Neutrophil (primary cell): ENCODE data around the gene OSBPL6.

Experiments used
- H3K27ac ChIP-seq: fragments of 200-600 bp; sonication (generic); 2 replicates; pipeline ENCODE4 v1.5.1; 2016; ENCODE audit warnings: mild to moderate bottlenecking, moderate library complexity
- H3K27me3 ChIP-seq: fragments of 200-600 bp; sonication (generic); 2 replicates; pipeline ENCODE4 v1.6.0; 2016; ENCODE audit warnings: mild to moderate bottlenecking
- H3K36me3 ChIP-seq: fragments of 200-600 bp; sonication (generic); 2 replicates; pipeline ENCODE4 v1.5.1; 2017
- H3K4me1 ChIP-seq, 2 experiments: fragments of 200-600 bp in 1 of 2; sonication (generic) in 1 of 2; 1 replicate in 1 of 2; 2 replicates in 1 of 2; pipeline versions ENCODE4 v1.5.1 to v1.6.1; 2013 to 2016; ENCODE audit warnings: low read depth in 1 of 2, low read length in 1 of 2, mild to moderate bottlenecking in 1 of 2, moderate library complexity in 1 of 2; ENCODE audit not compliant: control insufficient read depth in 1 of 2, insufficient read depth in 1 of 2
- H3K4me3 ChIP-seq, 2 experiments: fragments of 200-600 bp in 1 of 2; sonication (generic) in 1 of 2; 1 replicate in 1 of 2; 2 replicates in 1 of 2; pipeline ENCODE4 v1.5.1; 2013 to 2016; ENCODE audit warnings: low read depth in 1 of 2, low read length in 1 of 2, mild to moderate bottlenecking in 1 of 2, moderate library complexity in 1 of 2
- H3K9me3 ChIP-seq: fragments of 200-600 bp; sonication (generic); 2 replicates; pipeline ENCODE4 v1.5.1; 2016
- CTCF ChIP-seq: fragments of 200-600 bp; sonication (generic); IDR thresholded peaks from 2 replicates; pipeline ENCODE4 v1.5.1; 2016; ENCODE audit warnings: antibody characterized with exemption

The OSBPL6 gene

GRCh38 chr2:178284613-178285286 is 90.4 kb downstream of the OSBPL6 start:
- no peaks in the 10 kb centered on the region for H3K9me3 ChIP-seq
- peaks cover 5 to 17% of the 10 kb centered on the region in 2 experiments for H3K4me1 ChIP-seq
- no peak overlapping the region for H3K27ac ChIP-seq
- no peak for TF ChIP-seq CTCF
- H3K27me3 ChIP-seq, result no peaks in the 10 kb centered on the region
- no peaks in the 10 kb centered on the region for H3K36me3 ChIP-seq
- no peak overlapping the region for H3K4me3 ChIP-seq

GRCh38 chr2:178285287-178285615 is 90.9 kb downstream of the OSBPL6 start:
- Histone ChIP-seq H3K36me3 (no peaks in the 10 kb centered on the region), H3K27ac (no peak overlapping the region), H3K4me3 (no peak overlapping the region), H3K9me3 (no peaks in the 10 kb centered on the region), H3K4me1 (peaks cover 10 to 21% of the 10 kb centered on the region in 2 experiments), H3K27me3 (no peaks in the 10 kb centered on the region)
- no peak for TF ChIP-seq CTCF

GRCh38 chr2:178286636-178287035 is 92.3 kb downstream of the OSBPL6 start:
- no peak for TF ChIP-seq CTCF
- Histone ChIP-seq H3K4me1 (peaks cover 10 to 19% of the 10 kb centered on the region in 2 experiments), H3K36me3 (no peaks in the 10 kb centered on the region), H3K9me3 (no peaks in the 10 kb centered on the region), H3K27me3 (no peaks in the 10 kb centered on the region), H3K4me3 (no peak overlapping the region), H3K27ac (no peak overlapping the region)

GRCh38 chr2:178287652-178288344 is 93.5 kb downstream of the OSBPL6 start:
- no peak for TF ChIP-seq CTCF
- Histone ChIP-seq H3K36me3 (no peaks in the 10 kb centered on the region), H3K4me1 (peaks cover 6 to 8% of the 10 kb centered on the region in 2 experiments), H3K9me3 (no peaks in the 10 kb centered on the region), H3K4me3 (no peak overlapping the region), H3K27ac (no peak overlapping the region), H3K27me3 (no peaks in the 10 kb centered on the region)

GRCh38 chr2:178291703-178292102 is 97.4 kb downstream of the OSBPL6 start:
- Histone ChIP-seq H3K36me3 (no peaks in the 10 kb centered on the region), H3K4me3 (no peak overlapping the region), H3K4me1 (peaks cover 5 to 6% of the 10 kb centered on the region in 2 experiments), H3K27me3 (no peaks in the 10 kb centered on the region), H3K9me3 (no peaks in the 10 kb centered on the region), H3K27ac (no peak overlapping the region)
- no peak for TF ChIP-seq CTCF
